T-helper 2 cell treated with Interferon-gamma antibody and Interleukin-4, amounts not matched to agents 5 μg/mL and 100 μg/mL, for 36 hours (primary cell): Measurements from ENCODE around the gene IKZF1.

ENCODE experiments used
- DNase-seq: peaks from one replicate; pipeline ENCODE4 v3.0.0; 2021; ENCODE audit warnings: low spot score
- H3K27ac Mint-ChIP-seq: one replicate; pipeline ENCODE4 v1.8.0; 2021; ENCODE audit warnings: mild to moderate bottlenecking, mixed read lengths
- H3K27me3 Mint-ChIP-seq: one replicate; pipeline ENCODE4 v1.8.0; 2021; ENCODE audit warnings: low read depth, mixed read lengths
- H3K36me3 Mint-ChIP-seq: one replicate; pipeline ENCODE4 v1.8.0; 2021; ENCODE audit warnings: low read depth, mixed read lengths
- H3K4me1 Mint-ChIP-seq: one replicate; pipeline ENCODE4 v1.8.0; 2021; ENCODE audit warnings: low read depth, mixed read lengths
- H3K4me3 Mint-ChIP-seq: one replicate; pipeline ENCODE4 v1.8.0; 2022; ENCODE audit warnings: mild to moderate bottlenecking, moderate library complexity, mixed read lengths
- H3K9me3 Mint-ChIP-seq: one replicate; pipeline ENCODE4 v1.8.0; 2021; ENCODE audit warnings: mixed read lengths

Gene IKZF1

DNA sequence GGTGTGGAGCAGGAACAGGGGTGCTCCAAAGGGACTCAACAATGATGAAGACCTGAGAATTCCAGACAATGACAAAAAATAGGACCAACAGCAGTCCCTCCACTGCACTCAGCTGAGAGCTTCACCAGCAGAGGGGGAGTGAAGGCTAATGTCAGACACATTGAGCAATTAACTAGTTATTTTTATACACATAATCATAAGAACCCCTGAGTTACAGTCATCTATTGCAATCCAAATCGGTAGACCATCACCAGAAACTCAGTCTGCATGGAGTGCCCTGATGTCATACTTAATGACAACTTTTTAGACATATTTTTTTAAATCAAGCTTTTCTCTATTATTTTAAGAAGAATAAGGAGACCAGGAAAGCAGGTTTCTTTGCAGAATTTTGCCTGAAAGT lies 30.6 kb upstream of the IKZF1 start:
- no peak for DNase-seq
- no peaks in the 10 kb centered on the region for H3K27me3 Mint-ChIP-seq
- peaks cover 44% of the 10 kb centered on the region for H3K4me1 Mint-ChIP-seq
- H3K9me3 Mint-ChIP-seq = peaks cover 9% of the 10 kb centered on the region
- no peak overlapping the region for H3K27ac Mint-ChIP-seq
- H3K4me3 Mint-ChIP-seq = no peak overlapping the region
- peaks cover 12% of the 10 kb centered on the region for H3K36me3 Mint-ChIP-seq

DNA sequence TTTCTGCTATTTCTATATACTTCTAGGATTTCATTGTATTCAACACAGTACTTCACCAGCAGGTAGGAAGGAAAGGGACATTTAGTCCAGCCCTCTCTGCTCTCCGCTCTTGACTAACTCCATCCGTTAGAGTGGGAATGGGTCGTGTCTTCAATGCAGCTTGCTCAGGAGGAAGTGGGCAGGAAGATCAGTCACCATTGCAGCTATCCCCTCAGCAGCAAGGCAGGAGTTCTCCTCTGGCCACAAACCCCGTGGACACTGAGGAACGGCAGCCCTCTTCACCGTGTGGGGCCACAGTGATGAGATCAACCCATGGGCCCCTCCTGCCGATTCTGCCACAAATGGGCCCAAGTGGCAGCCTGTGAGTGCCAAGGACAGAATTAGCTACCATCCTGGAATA lies 30.2 kb upstream of the IKZF1 start:
- no peak for DNase-seq
- Mint-ChIP-seq H3K27ac (no peak overlapping the region), H3K9me3 (peaks cover 14% of the 10 kb centered on the region), H3K27me3 (no peaks in the 10 kb centered on the region), H3K4me1 (peaks cover 40% of the 10 kb centered on the region), H3K36me3 (peaks cover 17% of the 10 kb centered on the region), H3K4me3 (no peak overlapping the region)

DNA sequence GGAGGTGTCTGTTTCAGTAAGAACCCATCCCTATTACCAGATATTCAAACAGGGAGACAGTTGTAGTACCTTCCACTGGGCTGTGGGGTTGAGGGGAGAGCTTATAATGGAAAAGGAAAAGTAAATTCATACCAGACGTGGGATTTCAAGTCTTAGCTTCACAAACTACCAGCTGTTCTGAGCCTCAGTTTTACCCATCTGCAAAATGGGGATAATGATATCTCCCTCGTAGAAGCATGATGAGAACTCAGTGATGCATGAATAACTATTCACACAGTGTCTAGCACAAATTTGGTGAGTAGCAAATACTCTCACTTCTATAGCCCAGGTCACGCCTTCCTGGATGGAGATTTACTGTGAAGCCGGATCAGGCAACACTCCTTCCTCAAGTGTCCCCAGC lies 29.1 kb upstream of the IKZF1 start:
- Mint-ChIP-seq H3K27ac (no peak overlapping the region), H3K9me3 (peaks cover 16% of the 10 kb centered on the region), H3K4me3 (no peak overlapping the region), H3K4me1 (peaks cover 30% of the 10 kb centered on the region), H3K27me3 (no peaks in the 10 kb centered on the region), H3K36me3 (peaks cover 16% of the 10 kb centered on the region)
- DNase-seq = no peak

DNA sequence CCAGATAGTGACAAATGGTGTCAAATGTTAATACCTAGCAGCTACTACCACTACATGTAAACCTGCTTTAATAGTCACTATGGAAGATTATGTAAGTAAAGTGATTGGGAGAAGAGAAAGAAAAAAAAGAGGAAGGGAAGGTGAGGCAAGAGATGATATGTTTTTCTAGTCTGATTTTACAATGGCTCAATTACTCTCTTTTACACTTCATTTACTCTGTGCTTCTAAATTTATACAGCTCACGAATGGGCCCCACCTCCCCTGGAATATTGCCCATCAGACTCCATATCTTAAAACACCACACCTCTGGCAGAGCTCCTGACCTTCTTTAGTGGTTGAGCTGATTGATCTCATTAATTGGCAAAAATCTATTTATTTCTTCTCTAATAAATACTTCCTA lies 28.0 kb upstream of the IKZF1 start:
- no peaks in the 10 kb centered on the region for H3K27me3 Mint-ChIP-seq
- no peak overlapping the region for H3K27ac Mint-ChIP-seq
- H3K36me3 Mint-ChIP-seq = peaks cover 14% of the 10 kb centered on the region
- no peak for DNase-seq
- H3K4me3 Mint-ChIP-seq = no peak overlapping the region
- peaks cover 33% of the 10 kb centered on the region for H3K4me1 Mint-ChIP-seq
- peaks cover 19% of the 10 kb centered on the region for H3K9me3 Mint-ChIP-seq

DNA sequence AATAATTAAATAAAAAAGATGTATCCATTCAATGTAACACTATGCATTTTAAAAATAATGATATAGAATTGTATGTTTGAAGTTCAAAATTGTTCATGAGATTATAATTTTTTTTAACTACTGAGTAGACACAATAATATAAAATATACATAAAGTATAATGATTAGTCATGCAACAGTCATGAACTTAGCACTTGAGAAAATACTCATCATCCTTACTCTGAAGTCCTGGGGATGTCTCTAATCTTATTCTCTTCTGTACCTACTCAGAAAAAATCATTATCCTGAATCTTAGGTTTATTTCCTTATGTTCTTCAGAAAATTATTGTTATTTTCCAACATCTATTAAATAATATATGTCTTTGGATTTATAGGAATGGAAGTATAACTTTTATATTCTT lies 26.4 kb upstream of the IKZF1 start:
- H3K36me3 Mint-ChIP-seq = peaks cover 13% of the 10 kb centered on the region
- DNase-seq = no peak
- H3K27ac Mint-ChIP-seq = no peak overlapping the region
- no peaks in the 10 kb centered on the region for H3K27me3 Mint-ChIP-seq
- no peak overlapping the region for H3K4me3 Mint-ChIP-seq
- peaks cover 37% of the 10 kb centered on the region for H3K4me1 Mint-ChIP-seq
- H3K9me3 Mint-ChIP-seq = peaks cover 19% of the 10 kb centered on the region

DNA sequence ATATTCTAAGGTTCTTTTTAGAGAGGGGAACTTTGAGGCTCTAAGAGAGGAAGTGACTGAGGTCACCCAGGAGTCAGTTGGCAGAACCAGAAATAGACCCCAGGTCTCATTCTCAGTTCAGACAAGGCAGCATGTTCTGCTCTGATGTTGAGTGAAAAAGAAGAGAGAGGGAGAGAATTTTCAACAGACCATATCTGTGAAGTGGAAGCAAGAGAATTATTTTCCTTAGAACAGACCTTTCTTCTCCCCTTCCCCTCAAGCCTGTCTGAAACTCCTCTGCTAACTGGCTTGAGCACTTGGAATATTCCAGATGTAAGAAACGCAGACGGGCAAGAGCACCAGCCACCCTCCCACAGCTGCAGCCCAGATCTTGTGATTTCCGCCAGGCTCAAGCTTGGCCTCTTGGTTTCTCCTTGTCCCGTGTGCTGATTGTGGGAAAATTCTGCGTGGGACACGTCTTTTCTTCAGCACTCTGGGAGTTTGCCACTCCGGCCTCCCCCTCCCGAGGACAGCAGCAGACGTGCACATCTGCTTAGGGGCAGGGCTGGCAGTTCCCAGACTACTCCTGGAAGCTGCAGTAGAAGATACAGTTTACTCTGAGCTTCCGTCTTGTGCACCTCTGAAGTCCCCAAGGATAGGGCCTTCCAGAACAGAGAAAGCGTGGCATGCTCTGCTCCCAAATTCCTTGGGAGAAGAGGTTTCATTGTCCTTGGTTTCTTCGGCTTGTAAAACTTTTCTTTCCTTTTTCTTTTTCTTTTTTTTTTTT lies 22.7 kb upstream of the IKZF1 start:
- Mint-ChIP-seq H3K9me3 (peaks cover 19% of the 10 kb centered on the region), H3K27me3 (no peaks in the 10 kb centered on the region), H3K36me3 (peaks cover 13% of the 10 kb centered on the region), H3K4me3 (peak overlapping the region; percentile 62), H3K27ac (peak overlapping the region; percentile 81), H3K4me1 (peaks cover 39% of the 10 kb centered on the region)
- no peak for DNase-seq

DNA sequence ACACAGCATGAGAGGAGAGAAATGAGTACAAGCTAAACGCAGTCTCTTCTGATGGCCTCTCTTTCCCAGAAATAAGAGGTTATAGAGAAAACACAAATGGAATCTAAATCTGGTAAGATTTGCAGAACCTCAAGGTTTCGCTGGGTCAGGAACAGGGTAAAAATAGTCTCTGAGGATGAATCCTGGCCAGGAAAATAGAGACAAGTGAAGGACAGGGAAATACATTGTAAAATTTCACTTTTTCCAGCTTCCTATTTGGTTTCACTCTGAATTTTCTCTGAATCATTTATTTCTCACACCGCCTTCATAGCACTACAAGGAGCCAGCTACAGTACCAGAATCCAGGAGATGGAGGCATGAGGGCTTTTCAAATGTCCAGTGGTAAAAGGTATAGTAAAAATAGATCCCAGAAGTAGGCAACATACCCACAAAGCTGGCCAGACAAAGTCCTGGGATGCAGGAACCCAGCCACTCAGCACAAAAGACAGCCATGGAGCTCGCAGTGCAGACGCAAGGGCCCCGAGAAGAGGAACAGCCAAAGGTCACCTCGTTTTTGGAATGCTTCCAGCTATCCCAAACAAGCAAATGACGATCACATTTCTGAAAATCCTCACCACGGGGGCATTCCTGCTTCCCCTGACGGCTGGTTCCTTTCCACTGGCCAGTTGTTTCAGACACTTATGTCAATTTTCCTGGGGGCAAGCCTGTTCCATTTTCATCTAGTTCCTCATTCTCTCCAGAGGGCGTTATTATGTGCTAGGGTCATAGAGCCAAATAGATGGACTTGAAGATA lies 21.5 kb upstream of the IKZF1 start:
- Mint-ChIP-seq H3K27ac (no peak overlapping the region), H3K4me1 (peaks cover 49% of the 10 kb centered on the region), H3K9me3 (peaks cover 19% of the 10 kb centered on the region), H3K36me3 (peaks cover 13% of the 10 kb centered on the region), H3K4me3 (no peak overlapping the region), H3K27me3 (no peaks in the 10 kb centered on the region)
- DNase-seq = no peak

DNA sequence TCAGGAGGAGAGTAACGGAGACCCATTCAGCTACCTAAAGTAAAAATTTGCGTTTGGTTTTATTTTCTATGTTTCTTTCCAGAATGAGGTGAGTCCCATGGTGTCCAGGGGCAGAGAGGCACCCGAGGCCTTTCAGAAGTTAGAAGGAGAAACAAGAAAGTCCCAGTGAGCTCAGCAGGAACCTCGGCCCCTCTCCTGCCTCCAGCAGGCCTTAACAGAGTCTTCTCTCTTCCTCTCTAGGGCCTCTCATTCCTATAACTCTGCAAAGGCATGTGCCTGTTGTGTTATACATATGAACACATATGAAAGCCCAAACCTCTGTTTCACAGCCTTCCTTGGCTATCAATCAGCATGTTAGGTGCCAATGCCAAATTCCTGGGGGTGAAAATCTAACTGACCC lies 20.8 kb upstream of the IKZF1 start:
- H3K4me3 Mint-ChIP-seq = no peak overlapping the region
- no peak for DNase-seq
- H3K4me1 Mint-ChIP-seq = peaks cover 51% of the 10 kb centered on the region
- H3K36me3 Mint-ChIP-seq = peaks cover 12% of the 10 kb centered on the region
- no peak overlapping the region for H3K27ac Mint-ChIP-seq
- no peaks in the 10 kb centered on the region for H3K27me3 Mint-ChIP-seq
- peaks cover 18% of the 10 kb centered on the region for H3K9me3 Mint-ChIP-seq

DNA sequence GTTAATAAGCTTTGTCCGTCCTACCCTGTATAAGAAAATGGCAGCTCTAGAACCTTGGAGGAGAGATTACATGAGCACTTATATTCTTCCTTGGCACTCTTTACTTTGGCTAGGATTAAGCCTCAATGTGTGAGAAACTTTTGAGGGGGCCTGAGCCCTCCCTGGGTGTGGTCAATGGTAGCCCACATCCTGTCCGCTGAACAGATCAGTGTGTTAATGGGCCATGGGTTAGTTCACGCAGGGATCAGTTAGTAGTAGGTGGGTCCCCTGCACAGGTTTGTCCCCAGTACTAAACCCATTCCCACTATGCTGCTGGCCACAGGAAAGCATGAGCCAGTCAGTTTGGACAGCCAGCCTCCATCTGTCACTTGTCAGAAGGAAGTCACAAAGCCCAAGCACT lies 20.2 kb upstream of the IKZF1 start:
- peaks cover 12% of the 10 kb centered on the region for H3K9me3 Mint-ChIP-seq
- peaks cover 55% of the 10 kb centered on the region for H3K4me1 Mint-ChIP-seq

DNA sequence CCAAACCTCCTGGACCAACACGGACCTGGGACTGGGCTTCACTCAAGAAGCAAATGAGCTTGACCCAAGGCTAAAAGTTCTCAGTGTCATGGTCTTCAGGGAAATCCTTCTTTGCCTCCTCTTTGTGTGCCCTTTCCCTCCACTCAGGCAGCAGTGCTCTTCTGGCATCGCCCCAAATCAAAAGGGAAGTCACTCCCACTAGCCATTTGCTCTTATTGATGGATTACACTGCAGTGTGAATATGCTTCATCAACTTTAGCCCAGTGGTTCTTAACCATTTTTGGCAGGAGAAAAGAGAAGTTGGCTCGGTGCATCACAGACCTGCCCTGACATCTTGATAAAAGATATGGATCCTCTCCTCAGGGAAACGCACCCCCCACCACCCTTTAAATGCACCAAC lies 19.2 kb upstream of the IKZF1 start:
- Mint-ChIP-seq H3K4me3 (no peak overlapping the region), H3K4me1 (peaks cover 55% of the 10 kb centered on the region), H3K27me3 (no peaks in the 10 kb centered on the region), H3K36me3 (peaks cover 3% of the 10 kb centered on the region), H3K9me3 (peaks cover 6% of the 10 kb centered on the region), H3K27ac (no peak overlapping the region)
- no peak for DNase-seq

More for the DNA sequence above, 20.2 kb upstream of the IKZF1 start:
- no peaks in the 10 kb centered on the region for H3K27me3 Mint-ChIP-seq
- DNase-seq = no peak
- H3K27ac Mint-ChIP-seq = no peak overlapping the region
- H3K4me3 Mint-ChIP-seq = no peak overlapping the region
- H3K36me3 Mint-ChIP-seq = peaks cover 6% of the 10 kb centered on the region

DNA sequence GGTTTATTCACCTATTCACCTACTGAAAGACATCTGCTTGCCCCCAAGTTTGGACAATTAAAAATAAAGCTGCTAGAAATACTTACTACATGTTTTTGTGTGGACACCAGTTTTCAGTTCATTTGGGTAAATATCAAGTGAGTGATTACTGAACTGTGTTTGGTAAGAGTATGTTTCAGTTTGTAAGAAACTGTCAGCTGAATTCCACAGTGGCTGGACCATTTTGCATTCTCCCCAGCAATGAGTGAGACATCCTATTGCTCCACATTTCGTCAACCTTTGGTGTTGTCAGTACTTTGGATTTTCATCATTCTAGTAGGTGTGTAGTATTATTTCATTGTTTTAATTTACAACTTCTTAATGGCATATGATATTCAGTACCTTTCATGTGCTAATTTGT lies 17.4 kb upstream of the IKZF1 start:
- Mint-ChIP-seq H3K27me3 (no peaks in the 10 kb centered on the region), H3K4me1 (peaks cover 45% of the 10 kb centered on the region), H3K36me3 (no peaks in the 10 kb centered on the region), H3K27ac (no peak overlapping the region), H3K9me3 (no peaks in the 10 kb centered on the region), H3K4me3 (no peak overlapping the region)
- DNase-seq = no peak

DNA sequence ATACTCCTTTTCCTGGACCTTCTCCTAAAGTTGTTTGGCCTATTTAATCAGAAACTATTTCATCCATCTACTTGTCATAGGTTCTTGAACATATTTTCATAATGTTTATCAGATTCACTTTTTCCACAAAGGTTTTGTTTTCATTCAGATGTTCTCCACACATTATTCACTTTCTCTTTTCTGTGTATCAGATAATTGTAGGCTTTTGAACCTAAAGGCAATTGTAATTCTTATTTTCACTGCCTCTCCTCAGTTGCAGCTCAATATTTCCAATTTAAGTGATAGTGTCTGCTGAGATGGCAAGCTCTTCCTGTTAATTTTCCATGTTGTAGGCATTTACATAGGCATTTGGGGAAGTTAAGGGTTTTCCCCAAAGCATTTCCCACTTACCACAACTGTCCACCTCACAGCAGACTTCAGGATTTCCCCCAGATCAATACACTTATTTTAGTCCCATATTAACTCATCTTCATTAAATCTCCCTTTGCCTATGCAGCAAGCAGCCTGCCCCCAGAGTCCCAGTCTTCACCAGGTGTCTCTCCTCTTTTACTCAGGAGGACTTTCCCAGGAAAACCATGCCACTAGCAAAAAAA lies 12.3 kb upstream of the IKZF1 start:
- H3K4me3 Mint-ChIP-seq = peak overlapping the region; percentile 2
- DNase-seq = no peak
- peaks cover 30% of the 10 kb centered on the region for H3K4me1 Mint-ChIP-seq
- H3K27ac Mint-ChIP-seq = no peak overlapping the region
- H3K36me3 Mint-ChIP-seq = peaks cover 3% of the 10 kb centered on the region
- H3K27me3 Mint-ChIP-seq = peaks cover 16% of the 10 kb centered on the region
- no peaks in the 10 kb centered on the region for H3K9me3 Mint-ChIP-seq

DNA sequence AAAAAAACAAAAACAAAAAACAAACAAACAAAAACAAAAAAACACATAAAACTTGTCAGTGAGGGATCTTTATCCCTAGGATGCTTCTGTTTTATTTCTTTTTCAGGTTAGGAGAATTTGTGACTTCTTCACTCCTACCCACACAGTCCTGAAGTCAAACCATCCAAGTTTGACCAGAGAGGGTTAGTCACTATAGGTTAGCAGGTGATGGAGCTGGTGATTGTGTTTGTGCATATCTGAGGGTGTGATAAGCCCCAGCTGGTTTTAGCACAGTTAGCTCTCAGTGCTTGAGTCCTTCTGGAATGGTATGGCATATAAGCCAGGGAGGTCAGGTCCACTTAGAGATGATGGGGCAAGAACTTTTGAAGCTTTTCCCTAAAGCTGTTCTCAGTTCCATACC lies 11.8 kb upstream of the IKZF1 start:
- Mint-ChIP-seq H3K27ac (no peak overlapping the region), H3K4me3 (no peak overlapping the region), H3K4me1 (peaks cover 25% of the 10 kb centered on the region)

DNA sequence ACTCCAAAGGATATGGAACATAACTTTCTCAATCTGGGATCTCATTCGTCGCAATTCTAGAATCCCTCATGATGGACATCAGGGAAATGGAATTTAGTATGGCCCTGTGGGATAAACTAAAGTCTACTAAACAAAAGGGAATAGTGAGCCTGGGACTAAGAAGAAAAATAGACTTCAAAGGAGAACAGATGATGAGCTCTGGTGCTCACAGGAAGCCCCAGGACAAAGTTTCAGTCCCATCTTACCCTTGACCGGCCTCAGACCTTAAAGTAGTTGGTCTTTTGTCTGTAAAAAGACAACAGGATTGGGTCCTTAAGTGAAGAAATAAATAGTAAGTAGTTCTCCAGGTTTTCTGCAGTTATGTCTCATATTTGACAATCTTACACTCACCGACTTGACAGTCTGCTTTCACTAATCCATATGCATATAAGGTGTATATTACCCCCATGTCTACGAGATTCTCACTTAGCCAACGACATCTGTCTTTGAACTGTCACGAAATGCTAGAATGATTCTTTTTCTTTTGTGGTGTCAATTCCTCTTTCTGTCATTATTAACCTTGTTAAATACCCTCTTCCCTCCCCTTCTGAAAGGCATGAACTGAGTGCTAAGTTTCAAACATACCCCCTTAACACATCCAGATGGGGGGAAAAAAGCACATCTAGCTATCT lies 10.9 kb upstream of the IKZF1 start:
- Mint-ChIP-seq H3K36me3 (peaks cover 3% of the 10 kb centered on the region), H3K27me3 (peaks cover 17% of the 10 kb centered on the region), H3K9me3 (no peaks in the 10 kb centered on the region), H3K27ac (no peak overlapping the region), H3K4me3 (no peak overlapping the region), H3K4me1 (peaks cover 20% of the 10 kb centered on the region)
- DNase-seq = no peak

More for the DNA sequence above, 11.8 kb upstream of the IKZF1 start:
- Mint-ChIP-seq H3K27me3 (peaks cover 16% of the 10 kb centered on the region), H3K36me3 (peaks cover 3% of the 10 kb centered on the region), H3K9me3 (no peaks in the 10 kb centered on the region)
- no peak for DNase-seq
